ENCODE data around the gene WASHC2C.
"Not testable (repeated sequence)": the region's sequence is repeated elsewhere in the genome, so short reads cannot be mapped to it uniquely, and the experiment has no call there.

DNA sequence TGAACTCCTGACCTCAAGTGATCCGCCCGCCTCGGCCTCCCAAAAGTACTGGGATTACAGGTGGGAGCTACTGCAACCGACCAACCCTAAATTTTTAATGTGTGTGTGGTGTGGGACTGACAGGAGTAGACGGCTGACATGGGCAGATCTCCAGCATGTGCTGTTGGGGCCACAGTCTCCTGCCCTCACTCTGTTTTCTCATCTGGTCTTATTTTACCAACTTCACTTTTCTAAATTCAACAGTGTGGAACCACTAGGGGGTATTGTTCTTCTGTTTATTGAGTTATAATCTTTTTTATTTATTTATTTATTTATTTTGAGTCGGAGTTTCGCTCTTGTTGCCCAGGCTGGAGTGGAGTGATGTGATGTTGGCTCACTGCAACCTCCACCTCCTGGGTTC, 14.9 kb downstream of the WASHC2C start:
- TF ChIP-seq POLR2AphosphoS5 (IDR thresholded peaks at IDR 0.05; ENCODE audit: low read depth, low read length); CTCF (IDR thresholded peaks at IDR 0.05): not testable (repeated sequence)
